Retinal pigment epithelial cell (primary cell): Measurements from ENCODE around the gene KCNJ9.

ENCODE experiments used
- DNase-seq: peaks from one replicate; pipeline ENCODE4 v3.0.0-alpha.2; 2010; ENCODE audit warnings: low read depth
- H3K4me3 ChIP-seq: 2 replicates; pipeline ENCODE4 v1.5.1; 2011; ENCODE audit warnings: mild to moderate bottlenecking, low read length, control low read depth, moderate library complexity
- CTCF ChIP-seq: conservative IDR thresholded peaks from 2 replicates; pipeline ENCODE4 v1.5.1; 2011; ENCODE audit warnings: low read depth, low read length, control low read depth, inconsistent platforms

KCNJ9 gene

GRCh38 chr1:160075836-160076235 lies 5.5 kb upstream of the KCNJ9 start:
- TF ChIP-seq CTCF, result no peak
- no peak for DNase-seq

GRCh38 chr1:160076295-160076694 lies 5.0 kb upstream of the KCNJ9 start:
- no peak for TF ChIP-seq CTCF
- H3K4me3 ChIP-seq, result no peak overlapping the region
- DNase-seq, result no peak

More at GRCh38 chr1:160075836-160076235, 5.5 kb upstream of the KCNJ9 start:
- no peak overlapping the region for H3K4me3 ChIP-seq

GRCh38 chr1:160077486-160077885 lies 3.9 kb upstream of the KCNJ9 start:
- no peak for TF ChIP-seq CTCF
- no peak overlapping the region for H3K4me3 ChIP-seq
- DNase-seq, result no peak

- no peak for DNase-seq
- H3K4me3 ChIP-seq, result no peak overlapping the region
- peak; percentile 93 for TF ChIP-seq CTCF
These were observed 2.7 kb upstream of the KCNJ9 start for GRCh38 chr1:160078512-160079195.

GRCh38 chr1:160079448-160079847 lies 1.9 kb upstream of the KCNJ9 start:
- DNase-seq, result no peak
- no peak overlapping the region for H3K4me3 ChIP-seq
- no peak for TF ChIP-seq CTCF

- H3K4me3 ChIP-seq, result no peak overlapping the region
- no peak for DNase-seq
- no peak for TF ChIP-seq CTCF
These were observed 797 bp upstream of the KCNJ9 start for GRCh38 chr1:160080381-160081100.

GRCh38 chr1:160082487-160082886 lies 1.1 kb downstream of the KCNJ9 start:
- DNase-seq, result no peak
- H3K4me3 ChIP-seq, result no peak overlapping the region
- no peak for TF ChIP-seq CTCF
